Measurements from ENCODE around the gene CTDSP2.
A peak's percentile ranks its signal among the peaks of the same experiment; 100 is the strongest.
"Not testable (repeated sequence)": the region's sequence is repeated elsewhere in the genome, so short reads cannot be mapped to it uniquely, and the experiment has no call there.

The CTDSP2 gene

DNA sequence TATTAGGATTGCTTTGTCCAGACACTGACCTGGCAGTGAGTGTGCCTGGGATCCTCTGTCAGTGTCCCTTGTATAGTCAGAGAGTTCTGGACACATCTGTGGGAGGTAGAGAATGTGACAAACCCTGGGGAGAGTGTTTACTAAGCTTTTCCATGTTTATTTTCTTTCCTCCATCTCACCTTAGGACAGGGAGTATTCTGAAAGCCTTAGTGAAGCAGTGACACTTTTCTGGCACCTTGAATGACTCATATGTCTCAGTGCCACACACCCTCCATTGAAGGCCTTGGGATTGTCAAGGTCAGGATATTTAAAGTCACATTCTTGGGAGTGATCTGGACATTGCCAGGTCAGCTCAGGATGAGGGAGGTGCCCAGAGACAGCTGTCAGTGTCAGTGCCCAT lies 34.9 kb upstream of the CTDSP2 start:
- no peak for DNase-seq (ENCODE audit: low read depth)

DNA sequence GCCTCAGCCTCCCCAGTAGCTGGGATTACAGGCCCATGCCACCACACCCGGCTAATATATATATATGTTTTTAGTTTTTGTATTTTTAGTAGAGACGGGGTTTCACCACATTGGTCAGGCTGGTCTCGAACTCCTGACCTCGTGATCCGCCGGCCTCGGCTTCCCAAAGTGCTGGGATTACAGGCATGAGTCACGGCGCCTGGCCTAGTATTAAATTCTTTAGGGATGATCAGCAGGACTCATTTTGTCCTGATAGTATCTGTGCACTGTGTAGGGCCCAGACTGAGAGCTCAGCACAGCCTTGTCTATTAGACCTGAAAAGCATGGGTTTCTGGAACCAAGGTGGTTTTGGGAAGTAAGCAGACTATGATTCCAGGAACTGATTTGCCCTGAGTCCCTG lies 34.5 kb upstream of the CTDSP2 start:
- DNase-seq (ENCODE audit: low read depth): peak; percentile 82

DNA sequence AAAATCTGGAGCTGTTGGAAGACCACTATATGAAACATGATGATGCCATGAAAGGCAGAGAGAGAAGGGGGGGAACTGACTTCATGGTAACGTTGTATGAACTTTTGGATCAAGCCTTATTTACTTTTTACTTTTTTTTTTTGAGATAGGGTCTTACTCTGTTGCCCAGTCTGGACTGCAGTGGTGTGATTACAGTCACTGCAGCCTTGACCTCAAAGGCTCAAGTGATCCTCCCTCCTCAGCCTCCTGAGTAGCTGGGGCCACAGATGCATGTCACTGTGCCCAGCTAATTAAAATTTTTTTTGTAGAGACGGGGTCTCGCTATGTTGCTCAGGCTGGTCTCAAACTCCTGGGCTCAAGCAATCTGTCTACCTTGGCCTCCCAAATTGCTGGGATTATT lies 31.3 kb upstream of the CTDSP2 start:
- DNase-seq (ENCODE audit: low read depth): no peak

DNA sequence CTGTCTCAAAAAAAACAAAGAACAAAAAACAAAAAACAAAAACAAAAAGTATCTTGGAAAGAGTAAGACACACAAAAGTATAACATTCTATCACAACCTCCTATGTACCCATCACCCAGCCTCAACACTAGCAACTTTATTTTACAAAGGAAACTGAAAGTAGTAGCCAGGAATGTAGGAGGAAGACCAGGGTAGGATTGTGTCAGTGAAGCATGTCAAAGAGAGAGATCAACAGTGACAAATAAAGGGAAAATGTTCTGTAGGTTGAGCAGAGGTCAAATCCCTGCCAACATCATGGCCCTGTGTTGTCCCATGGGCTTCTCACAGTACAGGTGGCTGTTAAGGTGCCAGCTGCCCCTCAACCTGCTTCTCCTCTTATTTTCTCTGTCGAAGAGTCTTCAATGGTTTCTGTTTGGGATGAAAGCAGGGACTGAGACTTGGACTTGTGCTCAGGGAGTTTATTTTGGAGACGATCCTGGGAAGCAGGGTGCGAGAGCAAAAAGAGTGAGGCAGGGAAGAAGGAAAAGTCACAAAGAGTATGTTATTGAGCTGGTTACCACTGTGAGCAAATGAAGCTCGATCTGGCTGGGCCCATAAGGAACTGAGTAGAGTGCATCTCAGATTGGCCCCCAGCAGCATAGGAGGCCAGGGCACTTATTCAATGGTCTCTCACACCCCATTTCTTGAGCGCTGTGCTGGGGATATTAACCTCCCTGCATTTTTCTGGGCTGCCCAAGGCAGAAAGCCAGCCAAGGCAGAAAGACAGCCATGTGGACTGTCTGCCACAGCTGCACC lies 29.4 kb upstream of the CTDSP2 start:
- DNase-seq (ENCODE audit: low read depth): no peak

DNA sequence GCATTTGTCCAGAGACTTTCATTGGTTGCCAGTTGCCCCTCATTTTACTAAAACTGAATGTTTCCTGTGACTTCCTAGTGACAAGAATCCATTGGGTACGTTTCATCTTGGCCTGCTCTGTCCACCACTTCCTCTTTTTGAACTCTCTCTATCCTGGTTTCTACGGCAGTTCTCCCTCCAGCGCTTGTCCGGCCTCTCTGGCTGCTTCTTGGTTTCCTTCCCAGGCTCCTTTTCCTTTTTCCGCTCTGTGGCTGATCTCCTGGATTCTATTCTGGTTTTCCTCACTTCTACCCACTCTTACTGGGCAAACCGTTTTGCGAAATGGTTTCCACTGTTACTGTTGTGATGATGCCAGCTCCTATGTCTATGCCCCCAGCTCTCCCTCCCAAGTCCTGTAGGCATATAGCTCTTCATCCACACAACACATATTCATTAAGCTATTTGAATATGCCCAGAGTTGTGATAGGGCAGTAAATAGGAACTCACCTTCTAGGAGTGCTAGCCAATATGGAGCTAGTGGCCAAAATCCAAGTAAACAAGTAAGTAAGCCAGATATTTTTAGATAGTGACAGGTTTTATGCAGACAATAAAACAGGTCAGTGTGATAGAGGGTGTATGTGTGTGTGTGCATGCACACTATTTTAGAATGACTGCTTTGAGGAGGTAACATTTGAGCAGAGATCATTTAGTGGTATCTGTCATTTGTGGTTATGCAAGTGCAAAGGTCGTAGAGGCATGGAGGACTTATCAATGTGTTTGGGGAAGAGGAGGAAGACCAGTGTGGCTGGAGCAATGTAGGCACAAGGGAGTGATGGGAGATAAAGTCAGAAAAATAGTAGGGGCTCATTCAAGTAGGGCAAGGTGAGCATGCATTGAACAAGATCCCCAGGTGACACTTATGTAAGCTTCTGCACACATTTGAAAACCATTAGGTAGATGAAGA lies 27.9 kb upstream of the CTDSP2 start:
- DNase-seq (ENCODE audit: low read depth): no peak

DNA sequence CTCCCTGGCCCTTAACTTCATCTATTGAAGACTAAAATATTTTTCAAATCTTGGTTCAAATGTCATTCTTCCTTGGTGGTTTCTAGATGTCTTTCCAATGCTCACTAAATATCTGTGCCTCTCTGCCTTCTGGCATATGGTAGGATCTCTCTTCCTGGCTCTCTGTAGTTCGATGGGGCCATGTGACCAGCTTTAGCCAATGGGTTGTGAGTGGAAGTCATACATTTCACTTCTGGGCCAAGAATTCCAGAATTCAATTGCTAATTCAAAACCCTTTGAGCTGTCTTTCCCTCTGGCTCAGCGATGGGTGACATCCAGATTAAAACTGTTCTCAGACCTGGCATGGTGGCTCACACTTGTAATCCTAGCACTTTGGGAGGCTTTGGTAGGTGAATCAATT lies 25.8 kb upstream of the CTDSP2 start:
- no peak for DNase-seq (ENCODE audit: low read depth)

DNA sequence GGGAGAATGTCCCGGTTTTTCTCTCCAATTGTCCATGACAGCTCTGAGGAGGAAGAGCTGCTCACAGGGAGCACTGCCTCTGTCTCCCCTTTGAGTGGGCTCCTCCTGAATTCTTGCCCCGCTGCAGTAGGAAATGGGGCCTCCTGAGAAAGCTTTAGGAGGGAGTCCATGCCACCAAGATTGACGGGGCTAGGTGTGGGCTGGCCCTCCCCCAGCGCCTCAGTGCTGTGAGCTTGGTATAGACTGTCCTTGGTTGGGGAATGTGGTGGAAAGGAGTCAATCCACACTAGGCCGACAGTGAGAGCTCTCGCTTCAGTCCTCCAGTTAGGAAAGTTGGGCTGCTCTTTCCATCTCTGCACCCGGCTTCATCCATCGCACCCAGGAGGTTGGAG lies 23.4 kb upstream of the CTDSP2 start:
- DNase-seq (ENCODE audit: low read depth): no peak

DNA sequence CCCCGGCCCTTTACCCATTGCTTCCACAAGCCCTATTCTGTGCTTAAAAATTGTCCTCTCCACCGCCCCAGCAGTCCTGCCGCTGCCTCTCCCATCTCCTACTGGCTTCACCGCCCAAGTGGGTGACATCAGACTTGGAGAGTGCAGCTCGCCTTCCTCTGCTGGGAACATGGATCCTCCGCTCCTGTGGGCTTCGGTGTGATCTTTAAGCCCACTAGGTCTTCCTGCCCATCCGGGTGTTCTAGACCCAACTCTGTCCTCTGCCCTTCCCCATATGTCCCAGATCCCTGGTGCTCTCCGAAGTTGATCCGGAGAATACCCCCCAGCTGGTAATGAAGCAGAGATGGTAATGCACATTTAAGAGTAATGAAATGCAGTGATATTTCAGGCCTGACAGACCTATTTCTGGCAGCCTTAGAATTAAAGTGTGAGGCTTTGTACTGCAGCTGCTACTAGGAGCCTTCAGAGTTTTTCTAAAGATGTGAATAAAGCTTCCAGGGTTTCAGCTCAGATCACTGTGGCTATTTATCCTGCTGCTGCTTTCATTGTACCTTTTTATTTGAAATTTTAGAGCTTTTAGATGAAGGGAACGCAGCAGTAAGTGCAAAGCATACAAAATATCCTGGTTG lies 22.9 kb upstream of the CTDSP2 start:
- no peak for DNase-seq (ENCODE audit: low read depth)

DNA sequence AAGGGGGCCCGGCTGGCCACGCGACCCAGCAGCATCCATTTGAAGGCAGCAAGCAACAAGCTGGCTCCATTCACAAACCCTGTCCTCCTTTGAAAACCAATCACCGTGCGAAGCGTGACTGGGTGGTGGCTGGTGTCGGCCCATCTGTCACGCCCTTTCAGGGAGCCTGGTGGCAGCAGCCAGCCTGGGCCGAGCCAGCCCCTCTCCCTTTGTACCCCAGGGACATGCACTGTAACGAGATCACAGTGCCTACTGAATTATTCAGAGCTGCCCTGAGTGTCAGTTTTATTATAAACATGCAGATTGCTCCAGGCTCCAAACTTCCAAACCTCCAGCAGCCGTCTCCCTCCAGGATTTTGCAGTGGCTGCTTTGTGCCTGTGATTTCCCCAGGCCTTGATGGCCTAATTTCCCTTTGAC lies 22.3 kb upstream of the CTDSP2 start:
- DNase-seq (ENCODE audit: low read depth): no peak

DNA sequence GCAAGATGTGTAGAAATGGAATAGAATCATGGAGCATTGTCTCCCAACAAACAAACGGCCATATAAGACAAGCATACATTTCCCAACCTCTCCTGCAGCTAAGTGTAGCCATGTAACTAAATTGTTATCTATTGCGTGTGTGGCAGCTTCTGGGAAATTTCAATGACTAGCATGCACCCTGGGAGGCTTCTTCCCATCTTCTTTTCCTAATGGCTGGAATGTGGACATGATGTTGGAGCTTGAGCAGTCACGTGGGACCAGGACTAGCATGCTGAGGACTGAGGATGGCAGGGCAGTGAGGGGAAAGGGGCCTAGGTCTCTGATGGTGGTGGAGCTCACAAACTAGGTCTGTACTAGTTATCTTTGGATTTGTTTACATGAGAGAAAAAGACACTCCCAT lies 21.7 kb upstream of the CTDSP2 start:
- DNase-seq (ENCODE audit: low read depth): no peak

DNA sequence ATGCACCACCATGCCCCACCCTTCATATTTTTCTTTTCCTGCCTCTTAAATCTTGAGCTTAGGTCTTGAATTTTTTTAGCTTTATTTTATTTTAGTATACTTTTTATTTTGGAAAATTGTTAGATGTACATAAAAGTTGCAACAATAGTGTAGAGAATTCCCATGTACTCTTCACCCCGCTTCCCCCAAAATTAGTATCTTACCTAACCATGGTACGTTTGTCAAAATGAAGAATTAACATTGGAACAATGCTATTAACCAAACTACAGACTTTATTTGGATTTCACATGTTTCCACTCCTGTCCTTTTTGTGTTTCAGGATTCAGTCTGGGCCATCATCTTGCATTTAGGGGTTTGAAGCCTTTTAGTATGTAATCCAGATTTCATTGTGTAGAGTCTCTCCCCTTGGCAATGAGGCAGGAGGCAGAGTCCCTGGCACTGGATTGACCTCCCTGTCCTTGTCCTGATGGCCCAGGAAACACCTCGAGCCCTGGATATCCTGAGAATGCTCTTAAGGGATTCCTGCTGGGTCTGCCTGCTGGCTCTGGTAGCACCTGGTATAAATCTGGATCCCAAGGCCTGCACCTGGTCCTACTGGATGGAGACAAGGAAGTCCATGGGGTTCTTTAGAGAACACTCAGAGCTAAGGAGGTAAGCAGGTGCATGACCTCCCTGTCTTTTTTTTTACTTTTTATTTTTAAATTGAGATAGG lies 19.9 kb upstream of the CTDSP2 start:
- no peak for DNase-seq (ENCODE audit: low read depth)

DNA sequence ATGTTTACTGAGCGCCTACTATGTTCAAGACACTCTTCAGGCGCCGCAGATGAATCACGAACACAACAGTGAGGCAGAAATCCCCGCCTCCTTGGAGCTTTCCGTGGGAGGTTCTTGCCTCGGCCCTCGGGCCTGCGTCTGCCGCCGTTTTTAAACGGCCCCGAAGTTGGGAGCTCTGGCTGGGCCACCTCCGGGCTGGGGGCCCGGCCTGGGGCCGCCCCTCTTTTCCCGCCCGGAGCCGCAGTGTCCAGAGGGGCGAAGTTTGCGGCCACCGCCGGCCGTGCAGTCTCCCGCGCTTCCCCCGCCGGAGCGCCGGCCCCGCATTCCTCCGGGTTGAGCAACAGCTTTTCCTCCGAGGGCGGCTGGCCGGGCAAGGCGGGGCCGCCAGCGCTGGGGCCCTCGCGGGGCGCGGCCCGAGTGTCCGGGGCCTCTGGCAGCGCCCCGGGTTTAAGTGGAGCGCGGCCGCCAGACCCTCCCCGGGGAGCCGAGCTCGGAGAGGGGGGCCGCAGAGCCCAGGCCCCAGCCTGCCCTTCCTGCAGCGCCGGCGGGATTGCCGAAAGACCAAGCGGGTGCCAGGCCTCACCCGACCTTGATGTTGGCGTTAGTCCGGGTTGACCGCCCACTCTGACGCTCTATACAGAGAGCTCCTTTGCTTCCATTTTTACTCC lies 18.7 kb upstream of the CTDSP2 start:
- peak; percentile 90 for DNase-seq (ENCODE audit: low read depth)

DNA sequence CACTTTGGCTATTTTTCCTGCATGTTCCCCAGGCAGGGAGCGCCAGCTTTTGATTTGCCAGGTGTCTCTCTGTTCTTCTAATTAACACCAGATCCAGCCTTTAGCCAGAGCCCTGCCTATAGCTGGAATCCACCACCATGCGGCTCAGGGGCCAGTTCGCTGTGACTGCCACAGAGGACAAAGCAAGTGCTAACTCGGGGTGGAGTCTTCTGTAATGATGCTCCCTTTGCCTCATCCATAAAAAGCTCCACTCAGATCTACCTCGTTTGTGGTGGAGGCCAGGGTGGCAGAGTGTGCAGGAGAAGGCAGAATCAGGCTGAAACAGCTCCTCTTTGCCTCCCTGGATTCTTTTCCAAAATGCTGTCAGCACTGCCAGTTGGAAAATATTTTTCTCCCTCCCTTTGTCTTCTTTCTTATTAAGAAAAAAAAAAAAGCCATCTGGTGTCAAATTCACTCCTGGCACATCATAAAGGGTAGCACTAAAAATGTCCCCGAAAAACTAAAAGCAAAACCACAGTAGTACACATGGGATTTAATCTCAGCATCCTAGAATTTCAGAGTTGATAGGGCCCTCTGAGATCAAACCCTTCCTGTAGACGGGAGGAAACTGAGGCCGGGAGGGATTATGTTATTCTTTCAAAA lies 18.0 kb upstream of the CTDSP2 start:
- peak; percentile 24 for DNase-seq (ENCODE audit: low read depth)

DNA sequence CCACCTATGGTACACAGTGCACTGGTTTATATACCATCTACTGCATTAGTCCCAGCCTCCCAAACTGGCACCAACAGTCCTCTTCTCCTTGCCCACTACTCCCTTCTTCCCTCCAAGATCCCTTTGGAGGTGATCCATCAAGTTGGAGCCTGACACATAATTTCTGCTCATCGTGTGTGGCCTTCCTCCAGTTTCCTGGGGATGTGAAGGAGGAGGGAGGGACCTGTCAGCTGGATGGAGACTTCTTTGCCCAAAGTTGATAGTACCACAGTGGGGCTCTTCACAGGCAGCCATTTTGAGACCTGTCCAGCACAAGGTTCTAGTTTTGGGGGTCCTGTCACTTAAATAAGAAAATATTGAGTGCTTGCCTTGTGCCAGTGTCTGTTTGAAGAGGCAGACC lies 17.1 kb upstream of the CTDSP2 start:
- no peak for DNase-seq (ENCODE audit: low read depth)

DNA sequence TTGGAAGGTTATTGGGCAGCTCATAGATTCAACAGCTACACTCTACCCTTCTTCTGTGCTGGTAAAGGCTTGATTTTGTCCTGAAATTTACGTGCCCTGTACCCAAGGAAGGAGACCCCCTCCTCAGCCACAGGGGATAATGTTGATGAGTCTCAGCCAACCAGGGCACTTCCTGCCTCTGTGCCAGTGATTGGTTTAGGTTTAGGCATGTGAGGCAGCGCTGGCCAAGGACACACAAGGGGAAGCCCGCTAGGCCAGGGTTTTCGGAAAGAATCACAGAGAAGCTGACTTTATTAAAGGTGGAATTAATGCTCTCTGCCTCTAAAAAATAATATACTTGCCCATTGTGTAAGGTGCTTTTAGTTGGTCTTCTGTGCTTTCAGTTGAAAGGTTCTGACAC lies 15.4 kb upstream of the CTDSP2 start:
- DNase-seq (ENCODE audit: low read depth): no peak

DNA sequence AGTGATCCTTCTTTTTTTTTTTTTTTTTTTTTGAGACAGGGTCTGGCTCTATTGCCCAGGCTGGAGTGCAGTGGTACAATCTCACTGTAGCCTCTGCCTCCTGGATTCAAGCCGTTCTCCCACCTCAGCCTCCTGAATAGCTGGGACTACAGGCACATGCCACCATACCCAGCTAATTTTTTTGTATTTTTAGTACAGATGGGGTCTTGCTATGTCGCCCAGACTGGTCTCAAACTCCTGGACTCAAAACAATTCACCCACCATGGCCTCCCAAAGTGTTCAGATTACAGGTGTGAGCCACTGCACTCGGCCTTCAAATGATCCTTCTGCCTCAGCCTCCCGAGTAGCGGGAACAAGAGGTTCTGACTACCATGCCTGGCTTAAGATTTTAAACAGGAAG lies 14.4 kb upstream of the CTDSP2 start:
- DNase-seq (ENCODE audit: low read depth): not testable (repeated sequence)

DNA sequence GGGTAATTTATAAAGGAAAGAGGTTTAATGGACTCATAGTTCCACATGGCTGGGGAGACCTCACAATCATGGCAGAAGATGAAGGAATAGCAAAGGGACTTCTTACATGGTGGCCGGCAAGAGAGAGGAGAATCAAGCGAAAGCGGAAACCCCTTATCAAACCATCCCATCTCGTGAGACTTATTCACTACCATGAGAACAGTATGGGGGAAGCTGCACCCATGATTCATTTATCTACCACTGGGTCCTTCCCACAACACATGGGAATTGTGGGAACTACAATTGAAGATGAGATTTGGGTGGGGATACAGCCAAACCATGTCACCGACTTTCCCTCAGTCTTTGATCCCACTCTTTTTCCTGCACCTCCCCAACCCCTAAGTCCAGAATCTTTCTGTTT lies 12.6 kb upstream of the CTDSP2 start:
- no peak for DNase-seq (ENCODE audit: low read depth)

DNA sequence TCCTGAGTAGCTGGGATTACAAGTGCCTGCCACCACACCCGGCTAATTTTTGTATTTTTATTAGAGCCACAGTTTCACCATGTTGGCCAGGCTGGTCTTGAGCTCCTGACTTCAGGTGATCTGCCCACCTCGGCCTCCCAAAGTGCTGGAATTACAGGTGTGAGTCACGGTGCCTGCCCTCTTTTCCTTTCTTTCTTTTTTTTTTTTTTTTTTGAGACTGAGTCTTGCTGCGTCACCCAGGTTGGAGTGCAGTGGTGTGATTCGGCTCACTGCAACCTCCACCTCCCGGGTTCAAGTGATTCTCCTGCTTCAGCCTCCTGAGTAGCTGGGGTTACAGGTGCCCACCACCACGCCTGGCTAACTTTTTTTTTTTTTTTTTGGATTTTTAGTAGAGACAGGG lies 11.6 kb upstream of the CTDSP2 start:
- DNase-seq (ENCODE audit: low read depth): not testable (repeated sequence)

DNA sequence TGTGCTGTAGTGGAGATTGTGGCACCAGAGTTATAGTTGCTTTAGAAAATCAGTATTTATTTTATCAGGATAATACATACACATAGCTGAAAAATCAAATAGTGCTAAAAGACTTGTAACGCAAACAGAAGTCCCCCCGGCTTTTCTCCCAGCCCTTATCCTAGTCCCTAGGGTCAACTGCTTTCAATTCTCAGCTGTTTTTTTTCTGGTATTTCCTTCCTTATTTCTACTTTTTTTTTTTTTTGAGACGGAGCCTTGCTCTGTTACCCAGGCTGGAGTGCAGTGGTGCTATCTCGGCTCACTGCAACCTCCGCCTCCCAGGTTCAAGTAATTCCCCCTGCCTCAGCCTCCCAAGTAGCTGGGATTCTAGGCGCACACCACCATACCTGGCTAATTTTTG lies 8.4 kb upstream of the CTDSP2 start:
- DNase-seq (ENCODE audit: low read depth): no peak

DNA sequence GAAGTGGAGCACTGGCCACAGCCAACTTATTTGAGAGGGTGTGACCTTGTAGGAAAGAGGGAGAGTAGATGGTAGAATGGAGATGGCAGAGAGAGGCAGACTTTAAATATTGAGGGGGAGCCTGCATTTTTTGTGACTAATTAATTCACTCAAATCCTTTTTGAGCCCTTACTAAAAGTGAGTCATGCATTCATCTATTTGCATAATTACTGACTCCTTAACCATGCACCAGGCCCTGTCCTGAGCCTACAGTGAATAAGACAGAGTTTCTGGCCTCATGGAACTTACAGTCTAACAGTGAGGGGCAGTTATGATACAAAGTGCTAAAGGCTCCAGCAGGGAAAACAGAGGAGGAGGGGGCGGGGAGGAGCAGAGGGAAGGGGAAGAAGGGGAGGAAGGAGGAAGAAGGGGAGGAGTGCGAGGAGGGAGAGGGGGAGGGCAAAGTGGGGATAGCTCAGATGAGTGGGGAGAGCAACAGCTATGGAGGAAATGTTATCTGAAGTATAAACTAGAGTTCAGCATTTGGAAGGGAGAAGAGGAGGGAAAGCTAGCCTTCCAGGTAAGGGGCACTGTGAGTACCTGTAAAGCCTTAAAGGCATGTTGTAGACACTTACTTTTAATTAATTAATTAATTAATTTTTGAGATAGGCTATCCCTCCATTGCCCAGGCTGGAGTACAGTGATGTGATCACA lies 7.5 kb upstream of the CTDSP2 start:
- DNase-seq (ENCODE audit: low read depth): peak; percentile 45
